ENCODE results near the gene TMEM126A. TPM values are rescaled to one million over a fixed set of nuclear protein-coding genes. Genes with fewer than 3 reads are reported as not detected.

The TMEM126A gene
- total RNA-seq, 1 donor from 2014 or later: 22.7 TPM

DNA sequence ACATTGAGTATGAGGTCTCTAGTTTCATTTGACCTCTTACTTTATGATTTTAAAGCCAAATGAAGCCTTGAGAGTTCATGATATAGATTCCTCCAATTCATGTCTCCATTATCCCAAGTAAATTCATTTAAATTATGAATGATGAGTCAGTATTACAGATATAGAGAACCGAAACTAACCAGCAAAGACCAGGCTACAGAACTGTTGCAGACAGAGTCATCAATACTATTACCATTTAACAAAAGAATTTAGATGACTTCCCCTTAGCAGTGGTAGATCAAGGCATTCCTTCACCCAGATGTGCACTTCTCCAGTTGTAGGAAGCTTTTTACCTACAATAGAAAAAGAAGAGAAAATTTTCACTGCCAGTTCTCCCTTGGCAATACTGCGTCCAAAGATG lies 50.0 kb downstream of the TMEM126A start:
- Mint-ChIP-seq H3K27ac (no peak overlapping the region), H3K36me3 (peaks cover 3% of the 10 kb centered on the region), H3K27me3 (no peaks in the 10 kb centered on the region), H3K4me3 (no peak overlapping the region), H3K9me3 (peaks cover 2% of the 10 kb centered on the region), H3K4me1 (ENCODE audit: unreplicated experiment) (peaks cover 7% of the 10 kb centered on the region)
- DNase-seq (ENCODE audit: extremely low spot score, unreplicated experiment): no peak
- TF ChIP-seq, protein P1, sequence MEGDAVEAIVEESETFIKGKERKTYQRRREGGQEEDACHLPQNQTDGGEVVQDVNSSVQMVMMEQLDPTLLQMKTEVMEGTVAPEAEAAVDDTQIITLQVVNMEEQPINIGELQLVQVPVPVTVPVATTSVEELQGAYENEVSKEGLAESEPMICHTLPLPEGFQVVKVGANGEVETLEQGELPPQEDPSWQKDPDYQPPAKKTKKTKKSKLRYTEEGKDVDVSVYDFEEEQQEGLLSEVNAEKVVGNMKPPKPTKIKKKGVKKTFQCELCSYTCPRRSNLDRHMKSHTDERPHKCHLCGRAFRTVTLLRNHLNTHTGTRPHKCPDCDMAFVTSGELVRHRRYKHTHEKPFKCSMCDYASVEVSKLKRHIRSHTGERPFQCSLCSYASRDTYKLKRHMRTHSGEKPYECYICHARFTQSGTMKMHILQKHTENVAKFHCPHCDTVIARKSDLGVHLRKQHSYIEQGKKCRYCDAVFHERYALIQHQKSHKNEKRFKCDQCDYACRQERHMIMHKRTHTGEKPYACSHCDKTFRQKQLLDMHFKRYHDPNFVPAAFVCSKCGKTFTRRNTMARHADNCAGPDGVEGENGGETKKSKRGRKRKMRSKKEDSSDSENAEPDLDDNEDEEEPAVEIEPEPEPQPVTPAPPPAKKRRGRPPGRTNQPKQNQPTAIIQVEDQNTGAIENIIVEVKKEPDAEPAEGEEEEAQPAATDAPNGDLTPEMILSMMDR (conservative IDR thresholded peaks at IDR 0.05): no peak

DNA sequence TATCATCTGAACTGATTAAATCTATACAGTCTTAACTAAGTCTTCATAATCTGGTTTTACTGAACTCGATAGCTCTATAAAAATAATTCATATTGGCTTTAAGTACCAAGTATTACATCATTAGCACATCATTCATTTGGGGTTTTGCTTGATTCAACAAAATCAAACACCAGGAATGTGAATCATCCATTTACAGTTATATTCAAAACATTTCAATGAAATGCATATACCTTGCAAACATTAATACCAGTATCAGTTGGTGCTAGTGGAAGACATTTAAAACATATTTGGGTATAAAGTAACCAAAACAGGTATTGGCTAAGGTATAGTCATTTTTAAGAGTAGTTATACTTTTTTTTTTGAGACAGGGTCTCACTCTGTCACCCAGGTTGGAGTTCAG lies 50.4 kb downstream of the TMEM126A start:
- Mint-ChIP-seq H3K4me1 (ENCODE audit: unreplicated experiment) (peaks cover 7% of the 10 kb centered on the region), H3K27me3 (no peaks in the 10 kb centered on the region), H3K36me3 (peaks cover 3% of the 10 kb centered on the region), H3K4me3 (no peak overlapping the region), H3K9me3 (peaks cover 7% of the 10 kb centered on the region), H3K27ac (no peak overlapping the region)
- TF ChIP-seq, protein P1 (conservative IDR thresholded peaks at IDR 0.05): no peak
- no peak for DNase-seq (ENCODE audit: extremely low spot score, unreplicated experiment)

GRCh38 chr11:85699957-85700741 lies 52.4 kb downstream of the TMEM126A start:
- Mint-ChIP-seq H3K27ac (no peak overlapping the region), H3K36me3 (peaks cover 3% of the 10 kb centered on the region), H3K4me3 (no peak overlapping the region), H3K27me3 (no peaks in the 10 kb centered on the region), H3K9me3 (peaks cover 7% of the 10 kb centered on the region), H3K4me1 (ENCODE audit: unreplicated experiment) (peaks cover 7% of the 10 kb centered on the region)
- DNase-seq (ENCODE audit: extremely low spot score, unreplicated experiment): no peak
- TF ChIP-seq, protein P1 (conservative IDR thresholded peaks at IDR 0.05): no peak

GRCh38 chr11:85704967-85705366 lies 57.2 kb downstream of the TMEM126A start:
- Mint-ChIP-seq H3K4me3 (no peak overlapping the region), H3K27ac (no peak overlapping the region), H3K36me3 (peaks cover 10% of the 10 kb centered on the region), H3K27me3 (no peaks in the 10 kb centered on the region), H3K9me3 (peaks cover 7% of the 10 kb centered on the region), H3K4me1 (ENCODE audit: unreplicated experiment) (peaks cover 8% of the 10 kb centered on the region)
- TF ChIP-seq, protein P1 (conservative IDR thresholded peaks at IDR 0.05): no peak
- no peak for DNase-seq (ENCODE audit: extremely low spot score, unreplicated experiment)

DNA sequence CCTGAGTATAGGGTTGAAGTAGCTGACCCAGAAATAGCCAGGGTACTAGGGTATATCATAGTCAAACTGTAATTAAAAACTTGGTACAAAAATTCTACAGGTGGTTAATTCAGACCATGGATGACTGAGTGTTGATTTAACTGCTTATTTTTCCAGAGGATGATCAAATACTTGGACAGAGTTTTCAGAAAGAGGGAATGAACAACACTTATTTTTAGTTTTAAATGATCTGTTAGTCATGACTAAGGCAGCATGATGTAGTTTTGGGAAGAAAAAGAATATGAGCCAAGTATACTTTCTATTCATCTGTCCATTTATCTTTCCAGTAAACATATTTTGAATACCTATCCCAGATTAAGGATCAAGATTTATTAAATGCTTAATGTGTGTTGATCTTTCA lies 58.0 kb downstream of the TMEM126A start:
- DNase-seq (ENCODE audit: extremely low spot score, unreplicated experiment): no peak
- H3K27ac Mint-ChIP-seq: no peak overlapping the region

More for the DNA sequence above, 58.0 kb downstream of the TMEM126A start:
- H3K36me3 Mint-ChIP-seq: peaks cover 10% of the 10 kb centered on the region
- H3K4me3 Mint-ChIP-seq: no peak overlapping the region
- TF ChIP-seq, protein P1 (conservative IDR thresholded peaks at IDR 0.05): no peak
- peaks cover 11% of the 10 kb centered on the region for H3K4me1 Mint-ChIP-seq (ENCODE audit: unreplicated experiment)
- H3K9me3 Mint-ChIP-seq: peaks cover 7% of the 10 kb centered on the region
- H3K27me3 Mint-ChIP-seq: no peaks in the 10 kb centered on the region

Other genes starting within 250 kb of the TMEM126A start
- gene DLG2, start 20.6 kb upstream of the TMEM126A start, total RNA-seq (ENCODE audit: low replicate concordance): 2.3 and 5.9 TPM in 2 replicates
- gene TMEM126B, start 19.4 kb upstream of the TMEM126A start, total RNA-seq (ENCODE audit: low replicate concordance): 31.2 and 46.7 TPM in 2 replicates
- gene CREBZF, start 17.2 kb downstream of the TMEM126A start, total RNA-seq (ENCODE audit: low replicate concordance): 43.2 and 55.7 TPM in 2 replicates
- gene CCDC89, start 38.2 kb downstream of the TMEM126A start, total RNA-seq (ENCODE audit: low replicate concordance): 0.19 and 0.77 TPM in 2 replicates
- 30.6 and 42.4 TPM in 2 replicates for gene SYTL2, start 163.2 kb downstream of the TMEM126A start, total RNA-seq (ENCODE audit: low replicate concordance)
- gene CCDC83, start 207.4 kb downstream of the TMEM126A start, total RNA-seq (ENCODE audit: low replicate concordance): not detected in 2 replicates

Data from type B pancreatic cell (in vitro differentiated cells).